GM21447 (cell line): ENCODE data around the gene CMBL.
"Not testable (repeated sequence)": the region's sequence is repeated elsewhere in the genome, so short reads cannot be mapped to it uniquely, and the experiment has no call there.

ENCODE experiments used
- ATAC-seq: cut with Tn5 transposase; IDR thresholded peaks from one replicate; pipeline ENCODE4 v1.9.1; 2021; ENCODE audit not compliant: unreplicated experiment

CMBL gene

DNA sequence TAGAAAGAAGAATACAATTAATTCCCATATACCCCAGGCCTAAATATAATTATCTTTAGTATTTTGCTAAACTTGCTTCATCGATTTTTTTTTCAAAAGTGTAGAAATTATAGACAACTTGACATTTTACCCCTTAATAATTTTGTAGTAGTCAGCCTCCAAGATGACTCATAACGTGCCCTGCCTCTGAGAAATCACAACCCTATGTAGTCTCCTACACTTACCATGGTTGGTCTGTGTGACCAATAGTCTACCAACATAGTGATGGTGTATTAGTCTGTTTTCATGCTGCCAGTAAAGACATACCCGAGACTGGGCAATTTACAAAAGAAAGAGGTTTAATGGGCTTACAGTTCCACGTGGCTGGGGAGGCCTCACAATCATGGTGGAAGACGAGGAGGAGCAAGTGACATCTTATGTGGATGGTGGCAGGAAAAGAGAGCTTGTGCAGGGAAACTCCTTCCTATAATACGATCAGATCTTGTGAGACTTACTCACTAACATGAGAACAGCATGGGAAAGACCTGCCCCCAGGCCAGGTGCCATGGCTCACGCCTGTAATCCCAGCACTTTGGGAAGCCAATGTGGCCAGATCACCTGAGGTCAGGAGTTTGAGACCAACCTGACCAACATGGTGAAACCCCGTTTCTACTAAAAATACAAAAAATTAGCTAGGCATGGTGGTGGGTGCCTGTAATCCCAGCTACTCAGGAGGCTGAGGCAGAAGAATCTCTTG, 3.3 kb upstream of the CMBL start:
- ATAC-seq: not testable (repeated sequence)

DNA sequence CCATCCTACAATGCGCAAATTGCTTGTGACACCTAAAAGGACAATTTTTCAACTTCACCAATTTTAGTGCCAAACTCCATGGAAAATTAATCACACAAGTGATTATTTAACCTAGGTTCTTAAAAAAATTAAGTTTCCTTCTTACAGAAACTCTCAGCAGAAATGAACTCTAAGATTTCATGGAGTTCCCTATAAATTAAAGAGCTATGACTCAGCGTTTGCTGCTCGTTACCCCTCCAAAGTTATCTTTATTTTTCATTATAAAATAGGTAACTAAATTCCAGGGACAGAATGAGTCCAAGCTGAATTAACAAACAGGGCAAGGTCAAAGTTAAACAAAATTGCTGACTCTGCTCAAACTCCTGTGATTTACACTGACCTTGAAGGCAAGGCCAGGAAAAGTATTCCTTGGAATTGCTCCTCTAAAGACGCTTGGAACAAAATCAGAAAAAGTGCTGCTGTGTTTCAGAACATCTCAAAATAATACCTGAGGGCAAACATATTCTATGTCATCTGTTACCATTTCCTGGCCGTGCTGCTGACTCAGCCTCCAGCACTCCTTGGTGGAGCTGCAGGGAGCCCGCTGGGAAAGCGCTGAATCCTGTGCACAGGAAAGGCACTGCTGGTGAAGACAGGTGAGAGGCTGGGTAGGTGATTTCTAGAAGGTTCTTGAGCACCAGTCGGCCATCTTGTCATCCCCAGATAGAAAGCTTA, 2.5 kb upstream of the CMBL start:
- ATAC-seq: no peak

DNA sequence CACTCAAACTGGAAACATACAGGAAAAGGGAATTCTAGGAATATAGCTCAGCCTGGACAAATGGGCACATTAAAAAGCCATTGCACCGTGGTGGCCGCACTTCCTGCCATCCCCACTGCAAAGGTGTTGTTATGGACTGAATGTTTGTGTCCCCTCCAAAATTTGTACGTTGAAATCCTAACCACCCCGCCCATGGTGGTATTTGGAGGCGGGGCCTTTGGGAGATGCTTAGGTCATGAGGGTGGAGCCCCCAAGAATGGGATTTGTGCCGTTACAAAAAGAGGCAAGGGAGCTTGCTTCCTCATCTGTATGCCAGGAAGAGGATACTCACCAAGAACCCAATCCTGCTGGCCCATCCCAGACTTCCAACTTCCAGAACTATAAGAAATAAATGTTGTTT, 1.1 kb upstream of the CMBL start:
- ATAC-seq: no peak

DNA sequence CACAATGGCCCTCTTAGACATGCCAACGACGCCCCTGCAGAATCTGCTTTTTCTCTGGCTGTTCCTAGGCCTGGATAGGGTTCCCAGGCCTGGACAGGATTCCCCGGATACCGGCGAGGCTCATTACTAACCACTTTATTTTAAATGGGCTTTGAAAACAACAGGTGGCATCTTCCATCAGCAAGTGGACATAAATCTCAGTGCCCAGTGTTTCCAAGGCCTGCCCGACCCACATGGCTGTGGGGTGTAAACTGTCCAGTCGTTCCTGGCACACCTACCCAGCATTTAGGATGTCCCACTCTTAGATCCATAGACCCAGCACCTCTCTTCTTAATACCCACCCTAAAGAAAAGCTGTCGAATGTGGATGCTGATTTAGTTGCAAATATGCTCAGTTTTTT, 896 bp downstream of the CMBL start:
- no peak for ATAC-seq

DNA sequence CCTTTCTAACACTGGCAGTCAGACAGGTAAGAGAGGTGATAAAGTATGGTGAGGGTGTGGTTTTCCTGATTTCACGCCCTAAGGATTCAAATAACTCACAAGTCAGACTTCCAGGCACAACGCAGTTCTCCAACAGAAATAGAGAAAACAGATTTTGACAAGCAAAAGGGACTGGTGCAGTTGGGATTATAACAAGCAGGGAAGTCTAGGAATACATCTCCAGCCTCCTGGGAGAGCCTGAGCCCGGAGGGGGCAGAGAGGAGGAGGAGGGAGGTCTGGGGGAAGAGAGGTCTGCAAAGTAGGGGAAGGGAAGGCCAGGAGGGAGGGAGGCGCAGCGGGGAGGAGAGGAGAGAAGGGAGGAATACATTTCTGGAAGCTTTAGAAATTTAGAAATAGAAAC, 1.6 kb downstream of the CMBL start:
- no peak for ATAC-seq

DNA sequence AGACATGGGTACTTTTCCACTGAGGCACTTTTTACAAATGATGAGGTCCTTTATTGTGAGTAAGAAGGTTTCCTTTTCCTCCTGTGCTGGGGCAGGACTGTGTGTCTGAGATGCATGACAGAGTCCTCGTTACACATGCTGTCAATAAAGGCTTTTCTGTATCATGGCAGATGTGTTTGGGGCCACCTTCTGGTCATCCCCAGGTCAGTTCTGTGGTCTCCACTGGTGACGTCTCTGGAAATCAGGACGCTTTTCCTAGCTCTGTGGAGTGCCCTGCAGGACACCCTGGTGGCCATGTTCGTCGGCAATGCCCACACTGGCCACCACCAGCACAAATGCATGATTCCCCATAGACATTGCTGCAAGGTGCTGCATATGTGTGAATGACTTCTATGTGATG, 2.8 kb downstream of the CMBL start:
- ATAC-seq: no peak

DNA sequence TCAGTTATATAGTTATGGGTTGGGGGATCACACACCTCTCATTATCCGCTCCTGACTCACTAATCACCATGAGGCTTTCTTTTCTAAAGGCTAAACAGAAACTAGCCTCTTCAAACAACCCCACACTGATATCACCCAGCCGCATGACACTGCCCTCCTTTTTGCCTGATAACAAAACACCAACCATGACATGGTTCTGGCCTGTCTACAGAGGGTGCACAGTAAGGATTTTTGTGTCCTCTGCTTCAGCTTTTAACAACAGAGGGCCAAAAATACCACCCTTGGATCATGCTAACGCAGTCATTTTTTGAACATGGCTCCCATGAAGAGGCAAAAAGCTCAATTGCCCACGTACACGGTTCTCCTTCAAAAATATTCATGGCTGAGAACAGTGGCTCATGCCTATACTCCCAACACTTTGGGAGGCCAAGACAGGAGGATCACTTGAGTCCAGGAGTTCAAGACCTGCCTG, 4.0 kb downstream of the CMBL start:
- ATAC-seq: no peak

DNA sequence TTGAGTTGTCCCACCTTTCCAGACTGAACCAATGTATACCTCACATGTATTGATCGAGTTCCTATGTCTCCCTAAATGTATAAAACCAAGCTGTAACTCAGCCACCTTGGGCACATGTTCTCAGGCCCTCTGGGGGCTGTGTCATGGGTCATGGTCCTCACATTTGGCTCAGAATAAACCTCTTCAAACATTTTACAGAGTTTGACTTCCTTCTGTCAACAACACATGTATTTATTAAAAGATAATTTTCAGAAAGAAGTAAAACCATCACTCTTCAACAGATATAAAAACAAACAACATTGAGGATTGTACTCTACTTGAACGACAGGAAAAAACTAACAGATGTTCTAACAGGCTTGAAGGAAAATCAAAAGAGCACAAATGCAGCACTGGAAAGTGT, 4.5 kb downstream of the CMBL start:
- no peak for ATAC-seq

DNA sequence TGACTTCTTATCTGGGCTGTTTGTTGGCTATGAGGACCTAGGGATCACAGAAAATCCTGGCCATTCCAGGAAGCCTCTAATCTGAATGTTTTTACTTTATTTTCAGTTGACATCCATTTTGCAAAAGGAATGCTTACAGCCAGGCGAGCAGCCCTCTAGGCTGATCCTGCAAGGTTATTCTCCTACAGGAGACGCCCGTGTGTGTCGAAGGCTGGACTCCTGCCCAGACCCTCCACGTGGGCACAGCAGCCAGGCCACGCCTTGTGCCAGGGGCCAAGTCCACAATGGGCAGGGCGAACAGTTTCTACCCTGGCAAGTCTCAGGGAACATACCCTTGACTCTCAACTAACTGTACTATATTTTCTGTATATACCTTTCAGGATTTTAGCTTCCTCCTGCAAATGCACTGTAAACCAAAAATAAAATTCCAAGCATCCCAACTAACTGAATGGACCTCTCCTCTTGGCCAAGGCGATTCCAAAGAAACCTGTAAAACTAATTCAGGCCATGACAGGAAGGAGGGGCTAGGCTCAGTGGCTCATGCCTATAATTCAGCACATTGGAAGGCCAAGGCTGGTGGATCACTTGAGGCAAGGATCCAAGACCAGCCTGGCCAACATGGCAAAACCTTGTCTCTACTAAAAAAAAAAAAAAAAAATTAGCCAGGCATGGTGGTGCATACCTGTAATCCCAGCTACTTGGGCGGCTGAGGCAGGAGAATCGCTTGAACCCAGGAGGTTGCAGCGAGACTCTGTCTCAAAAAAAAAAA, 5.7 kb downstream of the CMBL start:
- ATAC-seq: no peak

DNA sequence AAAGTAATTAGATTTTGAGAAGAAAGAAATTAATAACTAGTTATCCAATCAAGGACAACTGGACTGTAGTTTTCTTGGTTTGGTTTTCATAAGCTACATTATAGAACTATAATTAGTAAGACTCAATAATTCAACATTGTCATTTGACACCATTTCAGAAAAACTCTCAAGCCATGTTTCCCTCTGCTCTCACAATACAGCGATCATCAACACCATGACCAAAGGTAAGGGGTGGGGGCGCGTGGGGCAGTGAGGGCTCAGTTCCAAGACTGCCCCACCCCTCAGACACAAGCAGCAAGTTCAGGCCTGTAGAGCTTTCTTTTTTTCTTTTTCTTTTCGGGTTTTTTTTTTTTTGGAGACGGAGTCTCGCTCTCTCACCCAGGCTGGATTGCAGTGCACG, 6.4 kb downstream of the CMBL start:
- ATAC-seq: no peak

DNA sequence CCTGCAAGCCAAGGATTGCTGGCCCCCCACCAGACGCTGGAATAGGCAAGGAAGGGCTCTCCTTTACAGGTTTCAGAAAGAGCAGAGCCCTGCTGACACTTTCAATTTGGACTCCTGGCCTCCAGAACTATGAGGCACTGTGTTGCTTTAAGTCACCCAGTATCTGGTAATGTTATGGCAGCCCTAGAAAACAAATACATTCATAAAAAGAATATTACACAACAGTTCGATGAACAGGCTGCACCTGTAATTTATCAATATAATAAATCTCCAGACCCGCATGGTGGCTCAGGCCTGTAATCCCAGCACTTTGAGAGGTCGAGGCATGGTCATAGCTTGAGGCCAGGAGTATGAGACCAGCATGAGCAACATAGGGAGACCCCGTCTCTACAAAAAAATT, 7.5 kb downstream of the CMBL start:
- no peak for ATAC-seq

DNA sequence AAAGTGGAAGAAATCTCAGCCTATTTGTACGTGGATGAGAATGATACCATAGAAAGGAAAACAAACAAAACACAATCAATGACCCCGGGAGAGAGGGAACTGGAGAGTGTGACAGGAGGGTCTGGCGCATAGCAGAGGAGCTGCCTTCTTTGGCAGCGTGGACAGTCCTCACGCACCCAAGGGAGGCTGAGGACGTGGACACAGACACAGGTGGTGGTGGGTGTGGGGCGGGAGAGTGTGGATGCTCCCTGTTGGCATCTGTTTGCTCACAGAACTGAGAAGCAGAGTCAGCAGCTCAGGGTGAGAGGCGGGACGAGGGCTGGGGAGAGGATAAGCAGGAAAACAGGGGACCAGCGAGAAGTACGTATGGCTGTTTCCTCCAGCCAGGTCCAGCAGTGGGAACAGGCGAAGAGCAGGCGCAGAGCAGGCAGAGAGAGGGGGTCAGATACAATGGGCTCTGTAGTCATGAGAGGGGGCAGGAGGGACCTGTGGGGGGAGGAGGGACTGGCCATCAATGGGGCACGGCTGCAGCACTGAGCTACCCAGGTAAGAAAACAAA, 10.0 kb downstream of the CMBL start:
- no peak for ATAC-seq

DNA sequence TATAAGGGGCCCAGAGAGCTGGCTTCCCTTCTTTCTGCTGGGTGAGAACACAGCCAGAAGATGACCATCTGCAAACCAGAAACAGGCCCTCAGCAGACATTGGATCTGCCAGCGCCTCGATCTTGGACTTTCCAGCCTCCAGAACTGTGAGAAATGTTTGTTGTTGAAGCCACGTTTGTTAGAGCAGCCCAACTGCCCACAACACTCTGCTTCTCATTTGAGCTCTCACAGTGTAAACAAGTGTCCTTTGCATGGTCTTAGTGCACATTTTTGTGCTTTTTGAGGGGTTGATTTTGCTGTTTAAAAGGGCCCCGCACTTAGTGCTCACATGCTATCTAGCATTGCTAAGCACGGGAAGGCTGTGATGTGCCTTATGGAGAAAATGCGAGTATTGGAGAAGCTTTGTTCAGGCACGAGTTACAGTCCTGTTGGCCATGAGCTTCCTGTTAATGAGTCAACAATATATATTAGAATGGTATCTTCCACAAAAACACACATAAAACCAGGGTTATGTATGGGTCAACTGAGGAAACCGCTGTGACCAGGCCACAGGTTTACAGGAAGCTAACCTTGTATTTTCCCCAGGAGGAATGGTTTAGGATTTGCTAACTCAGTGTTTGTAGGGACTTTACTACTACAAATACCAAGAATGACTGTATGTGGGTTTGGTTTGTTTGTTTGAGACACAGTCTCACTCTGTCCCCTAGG, 11.9 kb downstream of the CMBL start:
- no peak for ATAC-seq

DNA sequence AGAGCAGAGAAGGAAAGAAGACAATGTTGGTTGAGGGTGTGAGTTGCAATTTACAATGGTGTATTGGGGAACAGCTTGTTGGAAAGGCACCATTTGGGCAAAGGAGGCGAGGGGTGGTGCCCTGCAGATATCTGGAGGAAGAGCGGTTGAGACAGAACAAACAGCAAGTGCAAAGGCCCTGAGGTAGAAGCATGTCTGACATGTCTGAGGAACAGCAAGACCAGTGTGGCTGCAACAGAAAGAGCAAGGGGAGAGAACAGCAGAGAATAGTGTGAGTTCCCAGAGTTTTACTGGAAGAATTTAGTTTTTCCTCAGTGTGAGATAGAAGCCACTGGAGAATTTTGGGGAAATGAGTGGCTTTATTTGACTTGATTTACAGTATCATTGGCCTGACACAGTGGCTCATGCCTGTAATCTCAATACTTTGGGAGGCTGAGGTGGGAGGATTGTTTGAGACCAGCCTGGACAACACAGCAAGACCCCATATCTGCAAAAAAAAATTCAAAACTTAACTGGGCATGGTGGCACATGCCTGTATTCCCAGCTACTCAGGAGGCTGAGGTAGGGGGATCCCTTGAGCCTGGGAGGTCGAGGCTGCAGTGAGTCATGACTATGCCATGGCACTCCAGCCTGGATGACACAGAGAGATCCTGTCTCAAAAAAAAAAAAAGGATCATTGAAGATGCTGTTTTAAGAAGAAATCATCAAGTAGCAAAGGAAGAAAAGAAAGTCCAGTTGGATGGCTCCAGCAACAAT, 13.6 kb downstream of the CMBL start:
- ATAC-seq: no peak

DNA sequence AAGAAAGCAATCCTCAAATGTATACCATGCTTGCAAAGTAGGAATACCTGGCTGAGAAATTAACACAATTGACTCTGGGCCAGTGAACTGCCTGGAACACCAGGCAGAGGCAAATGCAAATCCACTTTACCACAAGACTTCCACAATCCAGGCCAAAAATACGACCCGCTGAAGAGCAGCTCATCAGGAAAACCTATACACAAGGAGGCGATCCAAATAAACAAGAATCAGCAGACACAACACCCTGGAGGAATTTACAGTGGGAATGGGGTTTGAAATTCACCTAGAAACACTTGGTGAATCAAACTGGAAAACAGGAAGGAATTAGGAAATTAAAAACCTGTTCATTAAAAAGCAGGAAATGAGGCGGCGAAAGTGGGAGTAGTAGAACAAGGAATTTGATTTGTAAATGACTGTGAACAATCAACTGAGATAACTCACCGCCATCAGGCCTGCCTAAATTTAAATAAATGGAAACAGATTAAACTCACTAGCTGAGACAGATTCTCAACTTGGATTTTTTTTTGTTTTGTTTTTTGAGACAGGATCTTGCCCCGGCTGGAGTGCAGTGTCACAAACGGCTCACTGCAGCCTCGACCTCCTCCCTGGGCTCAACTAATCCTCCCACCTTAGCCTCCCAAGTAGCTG, 15.9 kb downstream of the CMBL start:
- ATAC-seq: no peak

DNA sequence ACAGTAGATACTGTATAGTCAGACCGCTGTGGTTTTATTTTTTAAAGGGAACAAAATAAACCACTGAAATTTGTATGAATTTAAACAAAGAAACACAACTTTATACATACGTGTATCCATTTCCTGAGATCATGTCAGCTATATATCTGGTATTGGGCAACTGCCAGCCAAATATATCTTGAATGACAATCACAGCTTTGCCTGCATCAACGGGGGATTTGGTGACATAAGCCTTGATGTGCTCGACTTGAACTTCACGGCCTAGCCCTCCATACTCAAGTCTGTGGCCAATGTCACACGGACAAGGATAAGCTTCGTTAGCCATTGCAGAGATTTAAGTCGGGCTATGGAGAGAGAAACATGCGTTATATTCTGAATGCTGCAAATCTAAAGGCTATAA, 17.3 kb downstream of the CMBL start:
- ATAC-seq: no peak

DNA sequence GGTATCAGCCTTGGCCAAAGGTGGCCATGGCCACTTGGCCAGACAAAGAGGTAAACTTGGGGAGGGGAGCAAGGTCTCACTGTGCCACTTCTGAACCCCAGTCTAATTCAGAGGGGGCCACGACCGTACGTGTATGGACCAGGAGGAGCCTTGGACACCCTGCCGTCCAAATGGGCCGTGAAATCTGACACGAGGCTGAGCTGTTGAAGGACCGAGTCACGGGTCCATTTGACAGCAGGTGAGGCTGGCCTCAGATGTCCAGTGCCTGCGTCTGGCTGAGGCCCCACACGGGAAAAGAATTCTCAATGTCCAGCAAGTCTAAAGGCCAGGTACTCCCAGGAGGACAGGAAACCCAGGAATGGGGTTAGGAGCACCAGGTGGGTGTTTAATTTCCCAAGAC, 17.7 kb downstream of the CMBL start:
- ATAC-seq: no peak

DNA sequence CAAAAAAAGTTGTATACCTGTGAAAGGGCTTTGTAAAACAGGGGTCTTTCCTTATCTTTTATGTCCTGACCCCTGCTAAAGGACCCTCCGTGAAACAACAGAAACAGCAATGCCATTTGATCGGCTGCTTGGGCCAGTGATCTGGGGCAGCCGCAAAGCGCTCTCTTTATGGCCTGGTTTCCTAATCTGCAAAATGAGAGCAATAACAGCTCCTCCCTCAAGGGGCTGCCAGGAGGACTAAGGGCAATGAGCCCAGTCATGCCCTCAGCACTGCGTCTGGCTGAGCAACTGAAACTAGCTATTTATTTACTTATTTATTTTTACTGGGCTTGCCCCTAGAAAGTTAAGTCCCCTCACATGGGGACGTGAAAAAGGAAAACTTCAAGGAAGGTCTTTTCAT, 18.3 kb downstream of the CMBL start:
- ATAC-seq: no peak

DNA sequence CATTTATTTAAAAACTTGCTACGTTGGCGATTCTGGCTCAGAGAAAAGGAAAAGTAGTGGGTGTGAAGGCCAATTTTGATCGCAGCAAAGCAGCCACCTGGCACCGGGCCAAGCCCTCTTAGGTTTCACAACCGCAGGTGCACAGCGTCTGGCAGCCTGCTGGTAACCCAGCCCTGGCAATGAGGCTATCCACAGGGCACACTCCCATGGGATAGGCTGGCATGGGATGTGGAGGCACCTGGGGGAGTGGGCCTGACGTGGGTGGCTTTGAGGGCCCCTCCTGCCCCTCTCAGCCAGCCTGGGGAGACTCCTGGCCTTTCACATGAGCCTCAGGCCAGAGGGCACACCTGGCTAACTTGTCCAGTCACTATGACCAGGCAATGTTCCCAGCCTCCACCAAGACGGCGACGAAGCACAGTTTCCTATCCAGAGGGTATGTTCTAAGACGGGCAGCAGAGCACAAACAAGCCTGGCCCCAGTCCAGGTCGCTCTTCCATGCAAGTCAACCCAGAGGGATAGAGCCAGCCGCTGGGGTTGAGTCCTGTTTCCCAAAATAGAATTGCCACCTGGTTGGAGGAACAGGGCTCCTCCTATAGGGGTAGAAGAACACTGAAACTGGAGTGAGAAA, 19.0 kb downstream of the CMBL start:
- ATAC-seq: peak; percentile 44
